ENCODE measurements around the gene NFATC2. TPM values are rescaled to one million over a fixed set of nuclear protein-coding genes. Genes with fewer than 3 reads are reported as not detected.
A peak's percentile ranks its signal among the peaks of the same experiment; 100 is the strongest.

Gene NFATC2
- total RNA-seq, 1 donor = 0.36 TPM

DNA sequence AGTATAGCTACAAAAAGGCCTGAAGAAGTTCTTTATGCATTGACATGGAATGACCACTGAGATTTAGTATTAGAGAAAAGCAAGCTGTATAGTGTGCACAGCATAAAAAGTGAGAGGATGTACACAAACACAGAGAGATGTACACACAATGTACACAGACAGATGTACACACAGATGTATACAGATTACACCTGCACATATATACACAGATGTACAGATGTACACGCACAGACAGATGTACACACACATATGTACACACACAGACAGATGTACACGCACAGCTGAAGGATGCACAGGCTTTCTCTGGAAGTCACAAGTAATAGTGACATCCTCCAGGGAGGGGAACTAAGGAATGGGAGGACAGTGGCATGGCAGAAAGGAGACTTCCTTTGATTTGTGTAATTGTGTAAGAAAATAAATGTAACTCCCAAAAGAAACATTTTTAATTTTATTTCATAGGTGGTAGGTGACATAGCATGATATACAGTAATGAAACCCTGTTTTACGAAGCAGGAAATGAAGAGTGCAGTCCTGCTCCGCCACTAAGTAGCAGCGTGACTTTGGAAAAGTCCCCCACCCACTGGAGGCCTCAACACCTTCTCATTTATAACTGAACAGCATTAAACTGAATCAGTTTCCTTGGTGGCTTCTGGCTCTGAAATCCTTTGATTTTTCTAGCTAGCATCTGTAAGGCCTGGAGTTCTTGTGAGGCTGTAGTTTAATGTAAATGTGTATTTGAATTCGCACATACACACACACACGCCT is 14.1 kb downstream of the NFATC2 start:
- Histone ChIP-seq H3K27me3 (ENCODE audit: insufficient read depth, low read length) (no peaks in the 10 kb centered on the region), H4K20me1 (ENCODE audit: insufficient read depth, low read length) (no peaks in the 10 kb centered on the region), H3K4me1 (ENCODE audit: insufficient read depth, low read length) (peaks cover 21% of the 10 kb centered on the region), H3K4me3 (ENCODE audit: insufficient read depth, low read length) (no peak overlapping the region), H3K27ac (ENCODE audit: low read depth, low read length) (peak overlapping the region; percentile 76), H3K36me3 (ENCODE audit: insufficient read depth, low read length) (no peaks in the 10 kb centered on the region), H3K4me2 (ENCODE audit: insufficient read depth, low read length) (peak overlapping the region; percentile 45), H3K9me3 (ENCODE audit: low read depth, low read length) (no peaks in the 10 kb centered on the region), H3K79me2 (ENCODE audit: insufficient read depth, low read length) (no peaks in the 10 kb centered on the region), H2AFZ (ENCODE audit: low read length) (no peak overlapping the region)
- DNase-seq (ENCODE audit: insufficient read length, low spot score, missing footprints) = no peak
- no peak for TF ChIP-seq CTCF (IDR thresholded peaks at IDR 0.05; ENCODE audit: extremely low read depth, low read depth, low read length)

- Histone ChIP-seq H3K27ac (ENCODE audit: low read depth, low read length) (no peak overlapping the region), H3K4me2 (ENCODE audit: insufficient read depth, low read length) (no peak overlapping the region), H3K4me1 (ENCODE audit: insufficient read depth, low read length) (peaks cover 5% of the 10 kb centered on the region), H3K79me2 (ENCODE audit: insufficient read depth, low read length) (no peaks in the 10 kb centered on the region), H3K36me3 (ENCODE audit: insufficient read depth, low read length) (no peaks in the 10 kb centered on the region), H4K20me1 (ENCODE audit: insufficient read depth, low read length) (no peaks in the 10 kb centered on the region), H3K27me3 (ENCODE audit: insufficient read depth, low read length) (no peaks in the 10 kb centered on the region), H3K9me3 (ENCODE audit: low read depth, low read length) (no peaks in the 10 kb centered on the region), H2AFZ (ENCODE audit: low read length) (no peak overlapping the region), H3K4me3 (ENCODE audit: insufficient read depth, low read length) (no peak overlapping the region)
- TF ChIP-seq CTCF (IDR thresholded peaks at IDR 0.05; ENCODE audit: extremely low read depth, low read depth, low read length) = no peak
- no peak for DNase-seq (ENCODE audit: insufficient read length, low spot score, missing footprints)
These were observed 15.8 kb downstream of the NFATC2 start for GRCh38 chr20:51526754-51527153.

- no peak for DNase-seq (ENCODE audit: insufficient read length, low spot score, missing footprints)
- H3K36me3 ChIP-seq (ENCODE audit: insufficient read depth, low read length) = no peaks in the 10 kb centered on the region
- no peak for TF ChIP-seq CTCF (IDR thresholded peaks at IDR 0.05; ENCODE audit: extremely low read depth, low read depth, low read length)
- peak overlapping the region; percentile 46 for H3K4me3 ChIP-seq (ENCODE audit: insufficient read depth, low read length)
- no peaks in the 10 kb centered on the region for H3K27me3 ChIP-seq (ENCODE audit: insufficient read depth, low read length)
- no peaks in the 10 kb centered on the region for H3K79me2 ChIP-seq (ENCODE audit: insufficient read depth, low read length)
- H2AFZ ChIP-seq (ENCODE audit: low read length) = peak overlapping the region; percentile 75
- peak overlapping the region; percentile 68 for H3K4me2 ChIP-seq (ENCODE audit: insufficient read depth, low read length)
- H3K27ac ChIP-seq (ENCODE audit: low read depth, low read length) = no peak overlapping the region
- no peaks in the 10 kb centered on the region for H3K9me3 ChIP-seq (ENCODE audit: low read depth, low read length)
- H4K20me1 ChIP-seq (ENCODE audit: insufficient read depth, low read length) = no peaks in the 10 kb centered on the region
- H3K4me1 ChIP-seq (ENCODE audit: insufficient read depth, low read length) = peaks cover 5% of the 10 kb centered on the region
These were observed 16.4 kb downstream of the NFATC2 start for GRCh38 chr20:51526106-51526470.

- no peaks in the 10 kb centered on the region for H4K20me1 ChIP-seq (ENCODE audit: insufficient read depth, low read length)
- H2AFZ ChIP-seq (ENCODE audit: low read length) = peak overlapping the region; percentile 75
- H3K79me2 ChIP-seq (ENCODE audit: insufficient read depth, low read length) = no peaks in the 10 kb centered on the region
- peak; percentile 87 for DNase-seq (ENCODE audit: insufficient read length, low spot score, missing footprints)
- H3K9me3 ChIP-seq (ENCODE audit: low read depth, low read length) = no peaks in the 10 kb centered on the region
- no peak for TF ChIP-seq CTCF (IDR thresholded peaks at IDR 0.05; ENCODE audit: extremely low read depth, low read depth, low read length)
- no peak overlapping the region for H3K27ac ChIP-seq (ENCODE audit: low read depth, low read length)
- H3K27me3 ChIP-seq (ENCODE audit: insufficient read depth, low read length) = no peaks in the 10 kb centered on the region
- H3K4me3 ChIP-seq (ENCODE audit: insufficient read depth, low read length) = peak overlapping the region; percentile 46
- H3K36me3 ChIP-seq (ENCODE audit: insufficient read depth, low read length) = no peaks in the 10 kb centered on the region
- H3K4me2 ChIP-seq (ENCODE audit: insufficient read depth, low read length) = peak overlapping the region; percentile 68
- peaks cover 5% of the 10 kb centered on the region for H3K4me1 ChIP-seq (ENCODE audit: insufficient read depth, low read length)
These were observed 17.0 kb downstream of the NFATC2 start for GRCh38 chr20:51525241-51526105.
